Body of pancreas (tissue), 4 donors: ENCODE data around the gene GTF2F2. TPM values are rescaled to one million over a fixed set of nuclear protein-coding genes. Genes with fewer than 3 reads are reported as not detected.
A peak's percentile ranks its signal among the peaks of the same experiment; 100 is the strongest.

Experiments
- ATAC-seq: fragments of 150-250 bp; one replicate; pipeline ENCODE4 v1.9.1; 2016
- DNase-seq, 4 donors: peaks; one replicate each; pipeline ENCODE4 v3.0.0-alpha.2; 2019
- H3K27ac ChIP-seq, 4 donors: fragments of 200-600 bp; sonication (generic); 1 replicate in 3 of 4; 2 replicates in 1 of 4; pipeline versions ENCODE4 v1.5.1 to v1.6.1; 2016 to 2019; ENCODE audit warnings: mild to moderate bottlenecking in 1 of 4, mixed read lengths in 1 of 4, moderate library complexity in 1 of 4
- H3K27me3 ChIP-seq, 2 donors: fragments of 200-600 bp; sonication (generic); one replicate each; pipeline ENCODE4 v1.6.0; 2016; ENCODE audit warnings: mild to moderate bottlenecking in 1 of 2
- H3K36me3 ChIP-seq, 2 donors: fragments of 200-600 bp; sonication (generic); replicated peaks in 1 of 2; 2 replicates each; pipeline ENCODE4 v1.5.1; 2016; ENCODE audit warnings: low read depth in 2 of 2; ENCODE audit not compliant: insufficient read depth in 1 of 2
- H3K4me1 ChIP-seq: fragments of 200-600 bp; sonication (generic); one replicate; pipeline ENCODE4 v1.6.0; 2016
- H3K4me3 ChIP-seq, 2 donors: fragments of 200-600 bp; sonication (generic); 1 replicate in 1 of 2; 2 replicates in 1 of 2; pipeline ENCODE4 v1.5.1; 2016 to 2019
- H3K9me3 ChIP-seq, 3 donors: fragments of 200-600 bp; sonication (generic); 1 replicate in 2 of 3; 2 replicates in 1 of 3; pipeline ENCODE4 v1.5.1; 2016
- POLR2A ChIP-seq, 3 donors: fragments of 450-650 bp; IDR thresholded peaks; one replicate each; pipeline ENCODE4 v1.6.1; 2016; ENCODE audit warnings: antibody characterized with exemption in 3 of 3, mild to moderate bottlenecking in 2 of 3
- WGBS, 2 donors: methylation state at CpG; one replicate each; pipeline ENCODE4 v1.1.5; 2017; 5-methylcytosine and 5-hydroxymethylcytosine counted together
- intact Hi-C: fragments of 100-400 bp; cut with DNase I; formaldehyde crosslinking; loops from one replicate; pipeline ENCODE4 v1.15.1; 2023
- total RNA-seq, 2 donors: library from RNA; depleted of rRNA; stranded (reverse); fragments of >200 nt; gene quantifications; one replicate each; pipeline ENCODE4 v1.1.0, GENCODE V29; 2016
- TF ChIP-seq, protein P1 (sequence below), 7 experiments: fragments of 450-650 bp in 4 of 7; fragments of 200-600 bp in 3 of 7; sonication (generic) in 3 of 7; IDR thresholded peaks; one replicate each; pipeline ENCODE4 v1.5.1; 2016 to 2019; ENCODE audit warnings: antibody characterized with exemption in 7 of 7

GTF2F2 gene
- total RNA-seq, 2 donors from 2014 or later: 5.9 to 9.6 TPM

DNA sequence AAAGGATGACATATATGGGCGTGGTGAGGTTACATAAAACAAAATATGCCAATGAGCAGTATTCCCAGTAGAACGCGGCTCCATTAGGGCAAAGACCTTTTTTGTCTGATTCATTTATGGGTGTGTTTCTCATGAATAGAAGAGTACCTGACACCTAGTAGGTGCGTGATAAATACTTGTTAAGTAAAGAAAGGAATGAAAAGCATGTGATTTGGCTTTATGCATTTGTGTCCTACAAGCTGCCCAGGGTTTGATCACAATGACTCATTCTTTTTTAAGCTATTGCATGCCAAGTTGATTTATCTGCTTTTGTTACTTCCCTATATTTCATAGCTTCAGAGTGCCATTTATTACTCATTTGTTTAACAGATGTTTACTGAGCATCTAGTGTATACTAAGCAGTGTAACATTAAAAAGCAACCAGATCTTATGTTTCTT is 99.6 kb downstream of the GTF2F2 start:
- Histone ChIP-seq H3K4me1 (no peaks in the 10 kb centered on the region), H3K27me3 (no peaks in the 10 kb centered on the region), H3K4me3 (no peak overlapping the region), H3K9me3 (no peaks in the 10 kb centered on the region), H3K27ac (peak overlapping the region in 2 of 4 donors; percentile 8 to 60), H3K36me3 (no peaks in the 10 kb centered on the region)
- intact Hi-C loops: no loop called here
- no peak for DNase-seq
- ATAC-seq: peak; percentile 50
- TF ChIP-seq, protein P1, sequence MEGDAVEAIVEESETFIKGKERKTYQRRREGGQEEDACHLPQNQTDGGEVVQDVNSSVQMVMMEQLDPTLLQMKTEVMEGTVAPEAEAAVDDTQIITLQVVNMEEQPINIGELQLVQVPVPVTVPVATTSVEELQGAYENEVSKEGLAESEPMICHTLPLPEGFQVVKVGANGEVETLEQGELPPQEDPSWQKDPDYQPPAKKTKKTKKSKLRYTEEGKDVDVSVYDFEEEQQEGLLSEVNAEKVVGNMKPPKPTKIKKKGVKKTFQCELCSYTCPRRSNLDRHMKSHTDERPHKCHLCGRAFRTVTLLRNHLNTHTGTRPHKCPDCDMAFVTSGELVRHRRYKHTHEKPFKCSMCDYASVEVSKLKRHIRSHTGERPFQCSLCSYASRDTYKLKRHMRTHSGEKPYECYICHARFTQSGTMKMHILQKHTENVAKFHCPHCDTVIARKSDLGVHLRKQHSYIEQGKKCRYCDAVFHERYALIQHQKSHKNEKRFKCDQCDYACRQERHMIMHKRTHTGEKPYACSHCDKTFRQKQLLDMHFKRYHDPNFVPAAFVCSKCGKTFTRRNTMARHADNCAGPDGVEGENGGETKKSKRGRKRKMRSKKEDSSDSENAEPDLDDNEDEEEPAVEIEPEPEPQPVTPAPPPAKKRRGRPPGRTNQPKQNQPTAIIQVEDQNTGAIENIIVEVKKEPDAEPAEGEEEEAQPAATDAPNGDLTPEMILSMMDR (IDR thresholded peaks at IDR 0.05): no peak
- no peak for TF ChIP-seq POLR2A (IDR thresholded peaks at IDR 0.05)
- 49 to 54% methylated on average over 4 of the region's 4 CpGs for WGBS, 2 donors

- TF ChIP-seq POLR2A (IDR thresholded peaks at IDR 0.05): no peak
- TF ChIP-seq, protein P1 (IDR thresholded peaks at IDR 0.05): no peak
- H3K4me1 ChIP-seq: no peaks in the 10 kb centered on the region
- H3K36me3 ChIP-seq: no peaks in the 10 kb centered on the region
- intact Hi-C loops: no loop called here
- H3K4me3 ChIP-seq: no peak overlapping the region
- no peak for ATAC-seq
- no peaks in the 10 kb centered on the region for H3K9me3 ChIP-seq
- H3K27ac ChIP-seq: no peak overlapping the region
- WGBS, 2 donors: 89 to 94% methylated on average over 4 of the region's 4 CpGs
- DNase-seq: no peak
- H3K27me3 ChIP-seq: no peaks in the 10 kb centered on the region
Observed at GRCh38 chr13:45220403-45220802, 100.1 kb downstream of the GTF2F2 start.

GRCh38 chr13:45222516-45222915 is 102.2 kb downstream of the GTF2F2 start:
- 80 to 90% methylated on average over 3 of the region's 3 CpGs for WGBS, 2 donors
- Histone ChIP-seq H3K27ac (no peak overlapping the region), H3K4me3 (no peak overlapping the region), H3K36me3 (no peaks in the 10 kb centered on the region), H3K27me3 (no peaks in the 10 kb centered on the region), H3K4me1 (no peaks in the 10 kb centered on the region), H3K9me3 (no peaks in the 10 kb centered on the region)
- TF ChIP-seq POLR2A (IDR thresholded peaks at IDR 0.05): no peak
- TF ChIP-seq, protein P1 (IDR thresholded peaks at IDR 0.05): no peak
- intact Hi-C loops: no loop called here
- DNase-seq: no peak
- ATAC-seq: no peak

- WGBS, 2 donors: 89 to 100% methylated on average over 1 of the region's 1 CpG
- DNase-seq (no peak), ATAC-seq (no peak)
- no peak overlapping the region for H3K4me3 ChIP-seq
- no peak overlapping the region for H3K27ac ChIP-seq
- no peaks in the 10 kb centered on the region for H3K36me3 ChIP-seq
- intact Hi-C loops: no loop called here
- TF ChIP-seq, protein P1 (IDR thresholded peaks at IDR 0.05): no peak
- TF ChIP-seq POLR2A (IDR thresholded peaks at IDR 0.05): no peak
- H3K9me3 ChIP-seq: no peaks in the 10 kb centered on the region
- H3K4me1 ChIP-seq: no peaks in the 10 kb centered on the region
- H3K27me3 ChIP-seq: no peaks in the 10 kb centered on the region
Observed at GRCh38 chr13:45222919-45223318, 102.6 kb downstream of the GTF2F2 start.

DNA sequence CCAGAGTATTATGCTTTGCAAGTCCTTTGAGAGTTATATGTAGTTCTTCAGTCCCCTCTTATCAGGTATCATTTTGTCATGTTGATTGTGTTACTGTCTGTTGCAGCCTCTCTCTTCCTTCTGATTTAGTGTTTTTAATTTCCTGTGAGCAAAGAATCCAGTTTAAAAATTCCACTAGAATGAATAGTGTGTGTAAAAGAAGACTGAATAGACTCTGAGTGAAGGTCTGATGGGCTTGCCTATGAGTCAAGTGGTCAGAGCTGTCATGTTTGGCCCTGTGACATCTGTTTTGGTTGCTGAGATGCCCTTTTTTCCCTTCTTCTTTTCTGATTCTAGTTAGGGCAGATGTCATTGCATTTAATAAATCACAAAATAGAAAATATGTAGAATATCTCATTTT is 103.9 kb downstream of the GTF2F2 start:
- no peak for DNase-seq
- Histone ChIP-seq H3K27ac (no peak overlapping the region), H3K4me3 (no peak overlapping the region), H3K9me3 (no peaks in the 10 kb centered on the region), H3K4me1 (no peaks in the 10 kb centered on the region), H3K27me3 (no peaks in the 10 kb centered on the region), H3K36me3 (no peaks in the 10 kb centered on the region)
- TF ChIP-seq, protein P1 (IDR thresholded peaks at IDR 0.05): no peak
- ATAC-seq: no peak
- intact Hi-C loops: no loop called here
